GM20000 (cell line): ENCODE measurements around the gene KIF18B.

ENCODE experiments used
- DNase-seq: peaks from one replicate; pipeline ENCODE4 v3.0.0; 2012; ENCODE audit warnings: low spot score
- CTCF ChIP-seq: IDR thresholded peaks from 2 replicates; pipeline ENCODE4 v1.5.1; 2012; ENCODE audit warnings: mild to moderate bottlenecking, control low read depth; ENCODE audit errors: extremely low read depth, missing control alignments

The KIF18B gene

DNA sequence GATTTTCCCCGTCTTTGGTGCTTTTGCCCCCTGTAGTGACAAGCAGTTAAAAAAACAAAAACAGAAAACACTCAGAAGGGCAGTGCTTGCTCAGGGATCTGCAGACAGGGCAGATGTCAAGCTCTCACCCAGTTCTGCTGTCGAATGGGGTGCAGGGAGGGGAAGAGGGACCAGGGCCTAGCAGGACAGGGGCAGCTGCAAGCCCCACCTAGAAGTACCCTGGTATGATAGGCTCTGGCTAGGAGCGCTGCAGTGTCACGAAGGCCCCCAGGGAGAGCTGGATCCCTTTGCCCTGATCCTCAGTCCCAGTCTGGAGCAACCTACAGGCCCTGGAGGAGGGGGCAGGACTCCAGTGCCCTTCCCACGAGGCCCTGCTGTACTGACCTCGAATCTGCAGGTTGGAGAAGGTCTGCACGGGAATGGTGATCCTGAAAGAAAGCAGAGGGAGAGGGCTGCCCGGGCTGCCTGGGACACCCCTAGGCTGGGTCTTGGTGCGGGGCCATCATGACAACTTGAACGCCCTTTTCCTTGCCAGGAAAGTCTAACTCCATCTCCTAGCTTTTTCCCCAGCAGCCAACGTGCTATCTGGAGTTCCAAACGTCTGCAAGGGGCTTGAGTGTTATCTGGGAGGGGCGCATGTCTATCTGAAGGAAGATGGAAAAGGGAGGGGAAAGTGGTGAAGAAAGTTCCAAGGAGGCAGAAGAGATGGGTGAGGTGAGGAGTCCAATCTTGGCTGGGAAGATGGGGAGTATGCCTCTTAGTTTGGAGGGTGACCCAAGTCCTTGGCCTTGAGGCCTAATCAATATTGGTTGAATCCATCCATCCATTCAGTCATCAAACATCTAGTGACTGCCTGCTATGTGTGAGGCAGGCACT, 37.1 kb downstream of the KIF18B start:
- no peak for TF ChIP-seq CTCF
- DNase-seq = no peak

- TF ChIP-seq CTCF = no peak
- no peak for DNase-seq
Observed at GRCh38 chr17:44909681-44910144, 37.9 kb downstream of the KIF18B start.

DNA sequence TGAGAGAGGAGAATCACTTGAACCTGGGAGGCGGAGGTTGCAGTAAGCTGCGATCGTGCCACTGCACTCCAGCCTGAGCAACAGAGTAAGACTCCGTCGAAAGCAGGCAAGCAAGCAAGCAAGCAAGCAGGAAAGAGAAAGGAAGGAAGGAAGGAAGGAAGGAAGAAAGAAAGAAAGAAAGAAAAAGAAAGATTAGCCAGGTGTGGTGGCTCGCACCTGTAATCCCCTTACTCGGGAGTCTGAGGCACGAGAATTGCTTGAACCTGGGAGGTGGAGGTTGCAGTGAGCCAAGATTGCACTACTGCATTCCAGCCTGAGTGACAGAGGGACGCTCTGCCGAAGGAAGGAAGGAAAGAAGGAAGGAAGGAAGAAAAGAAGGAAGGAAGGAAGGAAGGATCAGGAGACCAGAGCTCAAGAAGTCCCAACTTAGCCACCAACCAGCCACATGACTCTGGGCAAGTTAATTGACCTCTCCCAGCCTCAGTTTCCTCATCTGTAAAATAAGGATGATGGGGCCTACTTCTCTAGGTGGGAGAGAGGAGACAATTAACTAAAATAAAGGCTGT, 38.7 kb downstream of the KIF18B start:
- TF ChIP-seq CTCF = no peak

GRCh38 chr17:44907729-44908470, 39.7 kb downstream of the KIF18B start:
- DNase-seq = no peak
- no peak for TF ChIP-seq CTCF

More for the DNA sequence above, 38.7 kb downstream of the KIF18B start:
- no peak for DNase-seq

GRCh38 chr17:44906763-44907728, 40.5 kb downstream of the KIF18B start:
- no peak for TF ChIP-seq CTCF
- no peak for DNase-seq

GRCh38 chr17:44906010-44906646, 41.4 kb downstream of the KIF18B start:
- no peak for TF ChIP-seq CTCF
- DNase-seq = no peak
